GM12878 (cell line): ENCODE data around the gene PTPRQ.

Source experiments
- BRCA1 ChIP-seq: IDR thresholded peaks from 2 replicates; pipeline ENCODE4 v1.6.1; 2011; ENCODE audit warnings: low read depth, low read length, improper control_type of control experiment
- CHD1 ChIP-seq: IDR thresholded peaks from 2 replicates; pipeline ENCODE4 v1.6.1; 2012; ENCODE audit warnings: low read depth, low read length, improper control_type of control experiment
- MAX ChIP-seq: IDR thresholded peaks from 2 replicates; pipeline ENCODE4 v1.6.1; 2012; ENCODE audit warnings: low read depth, low read length, improper control_type of control experiment
- TF ChIP-seq, protein P1 (sequence below), 3 experiments: IDR thresholded peaks in 2 of 3; conservative IDR thresholded peaks in 1 of 3; 2 replicates each; pipeline ENCODE4 v1.5.1; 2011; ENCODE audit warnings: low read depth in 3 of 3, low read length in 3 of 3, mild to moderate bottlenecking in 3 of 3, control low read depth in 2 of 3, moderate library complexity in 2 of 3, inconsistent platforms in 1 of 3, mixed read lengths in 1 of 3; ENCODE audit not compliant: control insufficient read depth in 2 of 3, insufficient read depth in 1 of 3; ENCODE audit errors: extremely low read depth in 1 of 3

- TF ChIP-seq MAX, result no peak
- TF ChIP-seq CHD1, result no peak
- no peak for TF ChIP-seq BRCA1
- TF ChIP-seq, protein P1, sequence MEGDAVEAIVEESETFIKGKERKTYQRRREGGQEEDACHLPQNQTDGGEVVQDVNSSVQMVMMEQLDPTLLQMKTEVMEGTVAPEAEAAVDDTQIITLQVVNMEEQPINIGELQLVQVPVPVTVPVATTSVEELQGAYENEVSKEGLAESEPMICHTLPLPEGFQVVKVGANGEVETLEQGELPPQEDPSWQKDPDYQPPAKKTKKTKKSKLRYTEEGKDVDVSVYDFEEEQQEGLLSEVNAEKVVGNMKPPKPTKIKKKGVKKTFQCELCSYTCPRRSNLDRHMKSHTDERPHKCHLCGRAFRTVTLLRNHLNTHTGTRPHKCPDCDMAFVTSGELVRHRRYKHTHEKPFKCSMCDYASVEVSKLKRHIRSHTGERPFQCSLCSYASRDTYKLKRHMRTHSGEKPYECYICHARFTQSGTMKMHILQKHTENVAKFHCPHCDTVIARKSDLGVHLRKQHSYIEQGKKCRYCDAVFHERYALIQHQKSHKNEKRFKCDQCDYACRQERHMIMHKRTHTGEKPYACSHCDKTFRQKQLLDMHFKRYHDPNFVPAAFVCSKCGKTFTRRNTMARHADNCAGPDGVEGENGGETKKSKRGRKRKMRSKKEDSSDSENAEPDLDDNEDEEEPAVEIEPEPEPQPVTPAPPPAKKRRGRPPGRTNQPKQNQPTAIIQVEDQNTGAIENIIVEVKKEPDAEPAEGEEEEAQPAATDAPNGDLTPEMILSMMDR (IDR thresholded peaks at IDR 0.05 in 2 of 3, conservative IDR thresholded peaks at IDR 0.05 in 1 of 3; ENCODE audit: control insufficient read depth in 2 of 3, extremely low read depth in 1 of 3, insufficient read depth in 1 of 3, low read depth in 3 of 3, low read length in 3 of 3), result no peak
Observed at GRCh38 chr12:80636832-80637231, 192.8 kb downstream of the PTPRQ start.
